ENCODE data around the gene DNHD1. TPM values are rescaled to one million over a fixed set of nuclear protein-coding genes. Genes with fewer than 3 reads are reported as not detected.

DNHD1 gene
- total RNA-seq, 1 donor from 2014 or later, result 4.2 TPM

DNA sequence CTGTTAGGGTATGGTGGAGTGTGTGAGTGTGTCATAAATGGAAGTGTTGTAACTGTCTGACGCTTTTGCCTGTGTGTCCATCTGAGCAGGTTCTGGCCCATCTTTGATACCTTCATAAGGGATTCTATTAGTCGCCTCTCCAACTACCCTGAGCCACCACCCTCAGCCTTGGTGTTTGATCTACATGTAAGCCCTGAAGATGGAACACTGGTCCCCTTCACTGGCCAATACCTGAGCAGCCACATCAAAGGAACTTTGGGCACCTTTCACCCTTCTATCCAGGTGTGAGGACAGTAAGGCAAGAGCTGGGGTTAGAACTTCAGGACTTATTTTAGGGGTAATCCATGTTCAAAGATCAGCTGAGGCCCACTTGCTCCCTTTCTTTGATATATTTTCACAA lies 51.0 kb downstream of the DNHD1 start:
- intact Hi-C loops (cut with DNase I), result no loop called here
- ATAC-seq (ENCODE audit: poor library complexity), result no peak

GRCh38 chr11:6548641-6549040 lies 51.6 kb downstream of the DNHD1 start:
- ATAC-seq (ENCODE audit: poor library complexity), result no peak
- DNase-seq, result no peak
- intact Hi-C loops (cut with DNase I), result no loop called here

More for the DNA sequence above, 51.0 kb downstream of the DNHD1 start:
- DNase-seq, result no peak

GRCh38 chr11:6553634-6554033 lies 56.6 kb downstream of the DNHD1 start:
- no peak for DNase-seq
- no peak for ATAC-seq (ENCODE audit: poor library complexity)
- intact Hi-C loops (cut with DNase I), result no loop called here

DNA sequence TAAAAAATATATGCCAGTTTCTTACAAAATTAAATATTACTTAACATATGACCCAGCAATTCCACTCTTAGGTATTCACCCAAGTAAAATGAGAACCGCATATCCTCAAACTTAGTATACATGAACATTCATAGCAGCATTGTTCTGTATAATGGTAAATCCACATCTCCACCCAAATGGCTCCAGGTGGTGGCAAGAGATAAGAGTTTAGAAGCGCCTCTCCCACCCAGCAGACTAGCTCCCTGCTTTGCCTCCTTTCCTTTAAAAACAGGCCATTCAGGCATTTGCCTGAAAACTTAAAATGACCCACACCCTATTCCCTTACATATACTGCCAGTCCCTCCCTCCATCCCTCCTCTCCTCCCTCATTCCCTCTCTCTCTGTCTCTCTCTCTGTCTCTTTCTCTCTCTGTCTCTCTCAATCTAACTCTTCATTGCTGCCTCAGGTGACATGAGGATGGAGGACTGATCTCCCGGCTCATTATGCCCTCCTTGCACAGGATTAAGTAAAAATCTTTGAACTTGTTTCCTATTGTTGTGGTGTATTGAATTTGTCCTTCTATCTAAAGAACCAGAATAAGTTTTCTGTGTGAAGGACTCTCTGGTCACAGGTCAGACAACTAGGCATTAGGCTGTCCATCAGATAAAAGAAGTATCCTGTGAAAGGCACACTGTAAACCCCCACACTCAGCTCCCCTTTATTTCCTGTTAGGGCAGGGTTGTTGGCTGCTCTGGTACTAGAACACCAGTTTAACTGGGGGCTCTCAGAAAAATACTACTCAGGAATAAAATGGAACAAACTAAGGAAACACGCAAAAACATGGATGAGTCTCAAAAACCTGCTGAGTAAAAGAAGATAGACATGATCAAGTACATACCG lies 58.0 kb downstream of the DNHD1 start:
- no peak for ATAC-seq (ENCODE audit: poor library complexity)
- DNase-seq, result no peak
- intact Hi-C loops (cut with DNase I), result no loop called here

DNA sequence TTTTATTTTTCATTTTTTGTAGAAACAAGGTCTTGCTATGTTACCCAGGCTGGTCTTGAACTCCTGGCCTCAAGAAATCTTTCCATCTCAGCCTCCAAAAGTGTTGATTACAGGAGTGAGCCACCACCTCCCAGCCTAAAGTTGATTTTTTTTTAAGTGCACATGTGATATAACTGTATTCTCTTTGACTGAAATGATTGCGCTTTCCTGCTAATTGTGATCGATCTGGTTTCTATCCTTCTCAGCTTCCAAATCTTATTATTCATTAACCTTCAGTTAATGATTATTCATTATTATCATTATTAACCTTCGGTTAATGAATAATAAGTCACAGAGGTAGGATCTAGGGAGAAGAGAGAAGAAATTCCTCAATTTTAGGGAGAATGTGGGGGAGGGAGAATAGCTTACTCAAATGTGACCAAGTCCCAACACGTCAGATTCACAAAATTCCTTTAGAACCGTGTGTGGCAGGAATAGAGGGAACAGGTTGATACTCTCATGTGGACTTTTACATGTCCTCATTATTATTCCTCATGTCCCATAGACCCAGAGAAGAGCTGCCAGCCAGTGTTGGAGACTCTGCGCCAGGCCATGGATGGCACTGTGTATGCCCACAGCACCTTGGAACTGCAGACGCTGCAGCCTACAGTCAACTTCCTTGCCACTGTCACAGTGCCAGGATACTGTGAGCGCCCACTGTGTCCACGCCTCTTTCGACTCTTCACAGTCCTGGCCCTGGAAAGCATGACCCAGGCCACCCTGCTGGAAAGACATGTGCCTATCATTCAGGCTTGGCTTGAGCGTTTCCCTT lies 59.3 kb downstream of the DNHD1 start:
- DNase-seq (no peak), ATAC-seq (ENCODE audit: poor library complexity) (peak; percentile 6)
- intact Hi-C loops (cut with DNase I), result no loop called here

DNA sequence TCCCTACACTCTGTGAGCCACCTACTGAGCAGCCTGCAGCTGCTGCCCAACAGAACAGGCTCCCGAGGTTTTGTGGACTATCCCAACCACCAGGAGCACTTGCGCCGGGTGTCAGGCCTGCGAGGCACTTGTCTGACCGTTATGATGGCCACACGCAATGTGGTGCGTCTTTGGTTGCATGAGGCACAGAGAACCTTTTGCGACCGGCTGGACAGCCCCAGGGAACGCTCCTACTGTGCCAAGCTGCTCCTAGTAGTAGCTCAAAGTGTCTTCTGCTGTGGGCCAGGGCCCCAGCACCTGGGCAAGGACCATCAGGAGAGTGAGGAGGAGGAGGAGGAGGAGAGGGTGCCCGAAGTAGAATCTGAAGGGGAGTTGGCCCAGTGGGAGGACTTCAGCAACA lies 60.0 kb downstream of the DNHD1 start:
- ATAC-seq (ENCODE audit: poor library complexity), result no peak
- DNase-seq, result no peak
- intact Hi-C loops (cut with DNase I), result no loop called here

DNA sequence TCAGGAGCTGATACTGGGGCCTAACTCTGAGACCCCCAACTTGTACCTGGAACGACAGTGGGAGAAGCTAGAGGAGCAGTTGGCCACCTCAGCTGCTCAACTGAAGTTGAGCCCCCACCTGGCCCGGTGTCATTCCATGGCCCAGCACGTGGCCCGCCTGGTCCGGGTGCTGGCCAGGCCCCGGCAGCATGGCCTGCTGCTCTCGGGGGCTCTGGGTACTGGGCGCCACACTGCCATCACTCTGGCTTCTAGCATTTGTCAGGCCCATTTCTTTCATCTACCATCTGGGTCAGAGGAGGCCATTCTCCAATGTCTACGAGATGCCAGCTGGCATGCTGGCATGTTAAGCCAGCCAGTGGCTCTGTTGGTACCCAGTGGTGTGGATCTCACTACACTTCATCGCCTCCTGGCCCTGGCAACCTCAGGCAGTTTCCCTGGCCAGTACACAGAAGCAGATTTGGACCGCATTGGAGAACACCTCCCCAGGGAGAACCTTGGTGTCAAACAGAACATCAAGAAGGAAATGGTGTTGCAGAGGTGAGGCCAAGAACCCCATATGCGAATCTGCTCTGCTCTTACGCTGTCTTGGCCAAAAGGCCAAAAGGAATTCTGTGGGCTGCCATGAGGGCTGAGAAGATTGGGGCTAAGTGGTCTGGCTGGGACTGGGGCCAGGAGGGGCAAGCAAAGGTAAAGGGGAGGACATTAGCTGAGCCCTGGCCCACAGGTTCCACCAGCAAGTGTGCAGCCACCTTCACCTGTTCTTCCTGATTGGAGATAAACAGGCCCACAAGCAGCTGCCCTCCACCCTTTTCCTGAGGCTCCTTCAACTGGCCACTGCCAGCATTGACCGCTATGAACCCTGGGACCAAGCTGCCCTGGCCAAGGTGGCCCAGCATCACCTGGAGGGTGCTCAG lies 60.9 kb downstream of the DNHD1 start:
- ATAC-seq (ENCODE audit: poor library complexity), result peak; percentile 94
- DNase-seq, result peak; percentile 77
- intact Hi-C loops (cut with DNase I), result no loop called here

- intact Hi-C loops (cut with DNase I), result no loop called here
- DNase-seq, result no peak
- peak; percentile 37 for ATAC-seq (ENCODE audit: poor library complexity)
Measured at GRCh38 chr11:6559369-6559768, 62.3 kb downstream of the DNHD1 start.

GRCh38 chr11:6561288-6561687 lies 64.2 kb downstream of the DNHD1 start:
- no peak for DNase-seq
- ATAC-seq (ENCODE audit: poor library complexity), result no peak
- intact Hi-C loops (cut with DNase I), result no loop called here

DNA sequence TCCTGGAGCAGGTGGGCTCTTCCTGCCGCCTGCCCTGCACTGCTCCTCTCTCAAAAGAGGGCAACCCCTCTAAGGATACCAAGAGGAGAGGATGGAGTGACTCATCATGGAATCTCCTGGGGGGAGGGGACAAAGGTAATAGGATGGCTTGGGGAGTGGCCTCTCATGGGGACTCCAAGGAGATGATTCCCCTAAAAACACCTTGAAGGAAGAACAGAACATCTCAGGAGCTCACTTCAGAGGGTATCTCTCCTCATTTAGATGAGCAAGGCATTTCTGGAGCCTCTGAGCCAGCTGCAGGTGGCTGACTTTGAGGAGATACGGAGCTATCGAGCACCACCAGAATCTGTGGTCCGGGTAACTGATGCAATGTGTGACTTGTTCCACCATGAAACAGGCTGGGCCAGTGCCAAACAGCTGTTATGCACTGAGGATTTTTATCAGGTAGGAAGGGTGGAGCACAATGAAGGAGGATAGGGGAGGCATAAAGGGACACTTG lies 66.1 kb downstream of the DNHD1 start:
- no peak for DNase-seq
- no peak for ATAC-seq (ENCODE audit: poor library complexity)
- intact Hi-C loops (cut with DNase I), result no loop called here

GRCh38 chr11:6563667-6564066 lies 66.6 kb downstream of the DNHD1 start:
- ATAC-seq (ENCODE audit: poor library complexity) (no peak), DNase-seq (no peak)
- intact Hi-C loops (cut with DNase I), result no loop called here

GRCh38 chr11:6565325-6565724 lies 68.2 kb downstream of the DNHD1 start:
- ATAC-seq (ENCODE audit: poor library complexity), result no peak
- no peak for DNase-seq
- intact Hi-C loops (cut with DNase I), result no loop called here

- intact Hi-C loops (cut with DNase I), result no loop called here
- DNase-seq (no peak), ATAC-seq (ENCODE audit: poor library complexity) (no peak)
Measured at GRCh38 chr11:6565988-6566703, 69.1 kb downstream of the DNHD1 start.

- intact Hi-C loops (cut with DNase I), result no loop called here
- ATAC-seq (ENCODE audit: poor library complexity) (peak; percentile 61), DNase-seq (peak; percentile 44)
Measured at GRCh38 chr11:6566704-6567370, 69.8 kb downstream of the DNHD1 start.

- peak; percentile 64 for ATAC-seq (ENCODE audit: poor library complexity)
- peak; percentile 47 for DNase-seq
- intact Hi-C loops (cut with DNase I), result no loop called here
Measured at GRCh38 chr11:6567371-6567745, 70.3 kb downstream of the DNHD1 start.

- ATAC-seq (ENCODE audit: poor library complexity) (peak; percentile 58), DNase-seq (peak; percentile 64)
- intact Hi-C loops (cut with DNase I), result no loop called here
Measured at GRCh38 chr11:6568191-6568918, 71.3 kb downstream of the DNHD1 start.

- ATAC-seq (ENCODE audit: poor library complexity) (no peak), DNase-seq (no peak)
- intact Hi-C loops (cut with DNase I), result no loop called here
Measured at GRCh38 chr11:6569706-6570105, 72.6 kb downstream of the DNHD1 start.

Measured in Right ventricle myocardium superior (tissue), 1 donor.